ENCODE measurements around the gene NUP98.
"Not testable (repeated sequence)": the region's sequence is repeated elsewhere in the genome, so short reads cannot be mapped to it uniquely, and the experiment has no call there.

The NUP98 gene

GRCh38 chr11:3667149-3668035, 130.0 kb downstream of the NUP98 start:
- no peak for DNase-seq

GRCh38 chr11:3666023-3666530, 131.3 kb downstream of the NUP98 start:
- no peak for DNase-seq

- DNase-seq: no peak
These were observed 131.9 kb downstream of the NUP98 start for GRCh38 chr11:3665336-3666022.

- no peak for DNase-seq
These were observed 133.2 kb downstream of the NUP98 start for GRCh38 chr11:3664032-3664630.

DNA sequence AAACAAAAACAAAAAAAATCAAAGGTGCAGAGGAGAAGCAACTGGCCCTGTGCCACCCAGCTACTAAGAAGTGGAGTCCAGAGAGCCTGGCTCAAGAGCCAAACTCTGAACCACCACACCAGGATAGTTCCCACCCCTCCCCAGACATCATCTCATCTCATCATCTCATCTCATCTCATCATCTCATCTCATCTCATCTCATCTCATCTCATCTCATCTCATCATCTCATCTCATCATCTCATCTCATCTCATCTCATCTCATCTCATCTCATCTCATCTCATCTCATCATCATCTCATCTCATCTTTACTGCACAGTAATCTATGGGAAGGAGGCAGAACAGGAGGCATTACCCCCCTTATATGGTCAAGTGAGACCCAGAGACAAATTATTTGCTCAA, 134.5 kb downstream of the NUP98 start:
- DNase-seq: no peak

DNA sequence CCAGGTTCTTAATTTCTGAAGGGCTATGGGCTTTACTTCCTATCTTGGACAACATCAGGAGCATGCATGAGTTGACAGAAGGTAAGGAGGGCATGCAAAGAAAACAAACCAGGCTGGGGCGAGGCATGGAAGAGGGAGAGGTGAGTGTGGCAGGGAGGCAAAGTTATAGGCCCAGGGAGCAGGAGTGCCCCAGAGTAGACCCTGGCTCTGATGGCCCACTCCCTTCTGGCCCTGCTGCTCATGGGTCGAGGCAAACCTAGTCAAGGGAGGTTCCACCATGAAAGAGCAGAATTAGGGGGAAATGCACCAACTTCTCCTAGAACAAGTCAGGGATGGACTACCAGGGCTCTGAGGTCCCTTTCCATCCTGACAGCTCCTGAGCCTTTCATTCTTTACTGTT, 136.4 kb downstream of the NUP98 start:
- no peak for DNase-seq

GRCh38 chr11:3659595-3660515, 137.5 kb downstream of the NUP98 start:
- DNase-seq: no peak

DNA sequence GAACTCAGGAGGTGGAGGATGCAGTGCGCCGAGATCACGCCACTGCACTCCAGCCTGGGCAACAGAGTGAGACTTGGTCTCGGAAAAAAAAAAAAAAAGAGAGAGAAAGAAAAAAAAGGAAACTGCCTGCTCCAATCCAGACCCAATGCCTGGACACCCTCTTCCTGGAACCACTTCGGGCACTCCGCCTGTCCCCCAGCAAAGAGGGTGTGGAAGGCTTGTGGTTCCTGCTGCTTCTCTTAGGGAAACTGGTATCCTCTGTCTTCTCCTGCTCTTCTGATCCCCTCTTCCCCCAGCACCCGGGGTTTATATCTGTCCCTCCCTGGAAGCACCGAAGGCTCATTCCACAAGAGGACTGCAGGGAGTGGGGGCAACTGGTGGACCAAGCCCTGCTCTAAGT, 139.1 kb downstream of the NUP98 start:
- no peak for DNase-seq

DNA sequence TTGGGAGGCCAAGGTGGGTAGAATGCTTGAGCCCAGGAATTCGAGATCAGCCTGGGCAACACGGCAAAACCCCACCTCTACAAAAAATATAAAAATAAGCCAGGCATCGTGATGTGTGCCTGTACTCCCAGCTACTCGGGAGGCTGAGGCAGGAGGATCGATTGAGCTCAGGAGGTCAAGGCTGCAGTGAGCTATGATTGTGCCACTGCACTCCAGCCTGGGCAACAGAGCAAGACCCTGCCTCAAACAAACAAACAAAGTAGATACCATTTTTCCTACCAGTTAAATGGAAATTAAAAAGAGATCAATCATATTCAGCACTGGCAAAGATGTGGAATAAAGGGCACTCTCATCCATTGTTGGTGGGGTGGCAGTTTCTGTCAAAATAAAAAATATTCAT, 140.0 kb downstream of the NUP98 start:
- DNase-seq: not testable (repeated sequence)

GRCh38 chr11:3655547-3655946, 141.8 kb downstream of the NUP98 start:
- DNase-seq: no peak

DNA sequence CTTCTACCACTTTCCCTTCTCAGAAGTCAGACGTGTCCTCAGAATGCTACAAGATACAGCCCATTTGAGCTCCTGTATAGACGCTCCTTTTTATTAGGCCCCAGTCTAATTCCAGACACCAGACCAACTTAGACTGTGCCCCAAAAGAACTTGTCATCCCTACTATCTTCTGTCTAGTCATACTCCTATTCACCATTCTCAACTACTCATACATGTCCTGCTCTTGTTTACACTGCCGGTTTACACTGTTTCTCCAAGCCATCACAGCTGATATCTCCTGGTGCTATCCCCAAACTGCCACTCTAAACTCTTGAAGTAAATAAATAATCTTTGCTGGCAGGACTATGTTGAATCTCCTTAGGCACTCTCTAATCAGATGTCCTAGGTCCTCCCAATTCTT, 144.8 kb downstream of the NUP98 start:
- DNase-seq: not testable (repeated sequence)

- DNase-seq: not testable (repeated sequence)
These were observed 148.0 kb downstream of the NUP98 start for GRCh38 chr11:3649374-3649773.

DNA sequence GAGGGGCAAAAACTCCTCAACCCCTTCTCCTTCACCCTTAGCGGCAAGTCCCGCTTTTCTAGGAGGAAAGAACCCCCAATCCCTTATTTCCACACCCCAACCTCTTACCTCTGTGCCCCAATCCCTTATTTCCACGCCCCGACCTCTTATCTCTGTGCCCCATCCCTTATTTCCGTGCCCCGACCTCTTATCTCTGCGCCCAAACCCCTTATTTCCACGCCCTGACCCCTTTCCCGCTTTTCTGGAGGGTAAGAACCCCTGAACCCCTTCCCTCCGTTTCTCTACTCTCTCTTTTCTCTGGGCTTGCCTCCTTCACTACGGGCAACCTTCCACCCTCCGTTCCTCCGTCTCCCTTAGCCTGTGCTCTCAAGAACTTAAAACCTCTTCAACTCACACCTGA, 148.5 kb downstream of the NUP98 start:
- DNase-seq: not testable (repeated sequence)

DNA sequence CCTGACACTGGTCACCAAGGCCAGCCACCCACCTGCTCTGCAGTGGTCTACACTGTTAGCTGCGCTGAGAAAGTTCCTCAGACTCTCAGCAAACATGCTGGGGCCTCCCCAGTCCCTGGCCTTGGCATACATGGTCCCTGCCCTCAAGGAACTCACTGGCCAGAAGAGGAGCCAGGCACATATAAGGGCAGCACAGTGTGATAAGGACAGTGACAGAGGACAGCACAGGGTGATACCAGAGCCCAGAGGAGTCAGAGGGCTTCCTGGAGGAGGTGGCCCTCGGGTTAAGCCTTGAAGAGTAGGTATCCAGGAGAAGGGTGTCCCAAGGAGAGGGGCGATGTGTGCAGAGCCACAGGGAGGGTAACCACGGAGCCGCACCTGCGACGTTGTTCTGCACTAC, 151.8 kb downstream of the NUP98 start:
- no peak for DNase-seq

- no peak for DNase-seq
These were observed 152.5 kb downstream of the NUP98 start, which contains the start of gene ART1 for GRCh38 chr11:3644817-3645235. Gene ART1 (plus strand): TSS chr11:3645128. CDS start chr11:3659214, 14,086 bp downstream.

DNA sequence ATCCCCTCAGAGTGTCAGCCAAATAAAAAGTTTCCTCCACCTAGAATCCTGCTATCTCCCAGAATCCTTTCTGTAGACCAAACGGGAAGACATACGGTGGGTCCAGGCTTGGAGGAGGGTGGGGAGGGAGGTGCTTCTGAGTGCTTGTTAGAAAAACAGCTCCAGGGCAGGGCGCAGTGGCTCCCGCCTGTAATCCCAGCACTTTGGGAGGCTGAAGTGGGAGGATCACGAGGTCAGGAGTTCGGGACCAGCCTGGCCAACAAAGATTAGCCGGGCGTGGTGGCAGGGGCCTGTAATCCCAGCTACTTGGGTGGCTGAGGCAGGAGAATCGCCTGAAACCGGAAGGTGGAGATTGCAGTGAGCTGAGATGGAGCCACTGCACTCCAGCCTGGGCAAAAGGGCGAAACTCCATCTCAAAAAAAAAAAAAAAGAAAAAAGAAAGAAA, 154.2 kb downstream of the NUP98 start:
- DNase-seq: not testable (repeated sequence)

DNA sequence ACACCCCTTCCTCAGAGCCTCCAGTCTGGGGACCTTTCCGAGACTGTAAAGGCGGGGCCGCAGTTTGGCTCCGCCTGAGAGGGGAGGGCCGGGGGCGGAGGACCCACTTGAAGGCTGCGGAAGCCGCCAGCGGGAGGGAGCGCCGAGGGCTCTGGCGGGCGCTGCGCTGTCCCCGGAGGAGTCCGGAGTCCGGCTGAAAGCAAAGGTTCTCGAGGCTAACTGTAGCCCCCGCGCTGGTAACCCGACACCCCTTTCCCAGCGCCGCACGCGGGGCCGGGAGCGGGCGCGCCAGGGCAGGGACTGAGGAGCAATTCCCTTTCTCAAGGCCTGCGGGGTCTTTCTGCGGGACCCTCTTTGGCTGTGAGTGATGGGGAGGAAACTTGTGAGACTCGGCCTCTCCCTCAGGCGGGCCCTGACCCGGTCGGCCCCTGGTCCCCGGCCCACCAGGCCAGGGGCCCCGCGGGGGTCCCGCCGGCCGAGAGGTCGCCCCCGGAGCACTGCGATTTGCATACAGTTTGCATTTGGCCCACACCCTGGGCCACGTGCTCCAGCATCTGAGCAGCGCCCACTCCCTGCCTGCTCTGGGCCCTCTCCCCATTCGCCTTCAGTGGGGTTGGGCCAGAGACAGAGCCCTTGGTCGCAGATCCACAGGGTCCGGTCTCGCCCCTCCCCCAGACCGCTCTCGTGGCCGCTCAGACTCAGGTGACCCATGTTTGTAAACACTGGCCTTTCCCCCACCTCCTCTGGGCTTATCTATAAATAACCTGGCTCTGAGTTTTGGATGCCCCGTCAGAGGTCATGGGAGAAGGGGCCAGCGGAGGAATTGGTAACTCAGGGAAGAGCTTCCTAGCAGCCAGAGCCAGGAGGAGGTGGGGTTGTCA, 155.0 kb downstream of the NUP98 start:
- DNase-seq: peak; percentile 80

DNA sequence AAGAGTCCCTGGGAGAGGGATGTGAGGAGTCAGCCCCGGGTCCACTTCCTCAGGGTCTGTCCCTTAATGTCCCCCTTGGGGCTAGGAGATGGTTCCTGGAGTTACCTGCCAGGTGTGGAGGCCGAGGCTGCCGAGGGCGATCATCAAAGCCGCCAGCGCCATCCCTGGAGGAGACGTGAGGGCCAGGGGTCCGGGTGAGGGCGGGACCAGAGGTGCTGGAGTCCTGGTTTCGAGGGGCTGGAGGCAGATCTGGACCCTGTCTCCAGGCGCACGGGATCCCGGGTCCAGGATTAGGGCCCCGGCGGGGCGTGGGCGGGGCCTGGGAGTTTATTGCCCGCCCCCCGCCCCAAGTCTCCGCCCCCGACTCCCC, 155.7 kb downstream of the NUP98 start, which contains the start of gene ART5:
ART5 (minus strand) TSS at position 292 of the 370 bp plus-strand sequence; CDS start at position 162, 130 bp downstream.
- DNase-seq: no peak

DNA sequence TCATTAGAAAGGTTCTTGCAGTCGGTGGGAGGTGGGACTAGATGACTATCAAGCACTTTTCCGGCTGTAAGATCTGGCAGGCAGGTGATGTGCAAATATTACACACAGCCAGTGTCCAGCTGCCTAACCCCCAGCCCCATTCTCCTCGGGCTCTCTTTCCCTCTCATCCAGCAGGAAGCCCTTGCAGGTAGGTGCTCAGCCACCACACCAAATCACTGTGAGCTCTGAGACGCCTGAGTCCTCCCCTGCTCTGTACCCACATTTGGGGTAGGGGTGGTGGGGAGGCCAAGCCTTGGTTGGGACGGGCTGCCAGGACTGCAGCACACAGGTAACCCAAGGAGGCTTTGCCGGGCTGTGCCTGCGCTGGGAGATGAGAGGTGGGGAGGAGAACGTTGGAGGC, 156.2 kb downstream of the NUP98 start:
- DNase-seq: no peak

- DNase-seq: no peak
These were observed 157.5 kb downstream of the NUP98 start for GRCh38 chr11:3639841-3640240.

DNA sequence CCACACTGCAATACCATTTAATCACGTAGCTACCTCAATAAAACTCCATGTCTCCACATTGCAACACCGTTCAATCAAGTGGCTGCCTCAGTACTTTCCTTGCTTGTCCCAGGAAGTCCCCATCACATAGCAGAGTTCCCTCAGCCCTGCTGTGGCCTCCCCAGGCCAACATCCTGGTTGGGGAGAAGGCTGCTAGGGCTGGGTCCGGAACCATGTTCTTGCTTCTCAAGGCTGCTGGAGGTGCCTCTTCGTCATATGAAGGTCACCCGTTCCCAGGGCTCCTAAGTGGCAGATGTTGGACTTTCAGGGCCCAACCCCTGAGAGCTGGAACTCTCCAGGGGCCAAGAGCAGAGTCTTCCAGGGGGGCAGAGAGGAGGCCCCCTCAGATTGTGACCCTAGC, 158.8 kb downstream of the NUP98 start:
- DNase-seq: no peak
